K562 (cell line): ENCODE data around the gene TMEM100. TPM values are rescaled to one million over a fixed set of nuclear protein-coding genes. Genes with fewer than 3 reads are reported as not detected.
A peak's percentile ranks its signal among the peaks of the same experiment; 100 is the strongest.

Experiments used
- ATAC-seq: fragments of 200-7000 bp; cut with Tn5 transposase; 3 replicates; pipeline ENCODE4 v1.9.1; 2020; ENCODE audit warnings: moderate library complexity
- BruUV-seq: library from RNA; stranded (reverse); fragments of 400-500 nt; replicated peaks from 2 replicates; lab custom pipeline; 2021; lab: Mats Ljungman, UMichigan
- CTCF ChIA-PET: fragments of 300-600 bp; formaldehyde crosslinking; extraction: SDS; loops from one replicate; lab custom pipeline; 2021; ENCODE audit warnings: low intra/inter-chr PET ratio; lab: Yijun Ruan, JAX
- POLR2A ChIA-PET: fragments of 300-600, 350-650 bp; sonication (Branson Sonifier 250); formaldehyde crosslinking; extraction: SDS; loops from one replicate; lab custom pipeline; 2021; ENCODE audit warnings: antibody characterized with exemption, inconsistent platforms; lab: Yijun Ruan, JAX
- DNase-seq, 4 experiments: peaks; one replicate each; pipeline versions ENCODE4 v3.0.0 to v3.0.0-alpha.2; 2011 to 2018; ENCODE audit warnings: low spot score in 3 of 4, mixed read lengths in 3 of 4; ENCODE audit errors: extremely low read depth in 1 of 4
- FAIRE-seq: peaks from 2 replicates; lab custom pipeline; 2011; peaks lifted over from hg19 to GRCh38; lab: Jason Lieb, UNC
- H2AFZ ChIP-seq: 2 replicates; pipeline ENCODE4 v1.6.0; 2011; ENCODE audit warnings: low read depth, low read length, control low read depth, inconsistent platforms
- H3K27ac ChIP-seq: fragments of 200-600 bp; 3 replicates; pipeline ENCODE4 v1.8.0; 2011; ENCODE audit warnings: low read depth, mild to moderate bottlenecking, control low read depth, inconsistent platforms, low read length, moderate library complexity, mixed read lengths; ENCODE audit errors: extremely low read depth
- H3K27me3 ChIP-seq, 2 experiments: fragments of 300-600 bp in 1 of 2; 2 replicates in 1 of 2; 3 replicates in 1 of 2; pipeline versions ENCODE4 v1.6.0 to v1.8.0; 2011; ENCODE audit warnings: inconsistent platforms in 2 of 2, low read length in 2 of 2, mild to moderate bottlenecking in 1 of 2, mixed read lengths in 1 of 2, moderate library complexity in 1 of 2; ENCODE audit not compliant: control insufficient read depth in 2 of 2, insufficient read depth in 2 of 2
- H3K36me3 ChIP-seq: fragments of 300-600 bp; 3 replicates; pipeline ENCODE4 v1.8.0; 2011; ENCODE audit warnings: mild to moderate bottlenecking, low read length, inconsistent platforms; ENCODE audit not compliant: control insufficient read depth, insufficient read depth
- H3K4me1 ChIP-seq, 2 experiments: fragments of 200-600 bp in 1 of 2; replicated peaks in 1 of 2; 2 replicates in 1 of 2; 3 replicates in 1 of 2; pipeline versions ENCODE4 v1.5.1 to v1.8.0; 2011; ENCODE audit warnings: inconsistent platforms in 2 of 2, low read length in 2 of 2, mild to moderate bottlenecking in 1 of 2, mixed read lengths in 1 of 2, moderate library complexity in 1 of 2; ENCODE audit not compliant: control insufficient read depth in 2 of 2, insufficient read depth in 2 of 2
- H3K4me2 ChIP-seq: 2 replicates; pipeline ENCODE4 v1.6.1; 2011; ENCODE audit warnings: low read length, control low read depth, inconsistent platforms, mixed read lengths; ENCODE audit not compliant: insufficient read depth
- H3K4me3 ChIP-seq: fragments of 200-600 bp; sonication (generic), shearing (Covaris generic); 2 replicates; pipeline ENCODE4 v1.5.1; 2016; ENCODE audit warnings: control low read depth, inconsistent platforms
- H3K79me2 ChIP-seq: fragments of 200-600 bp; 3 replicates; pipeline ENCODE4 v1.8.0; 2011; ENCODE audit warnings: low read length, inconsistent platforms; ENCODE audit not compliant: control insufficient read depth, insufficient read depth
- H3K9ac ChIP-seq, 2 experiments: 2 replicates each; pipeline versions ENCODE4 v1.6.0 to v1.6.1; 2011; ENCODE audit warnings: low read depth in 2 of 2, low read length in 2 of 2, control low read depth in 1 of 2, inconsistent platforms in 1 of 2, mild to moderate bottlenecking in 1 of 2, mixed read lengths in 1 of 2; ENCODE audit not compliant: insufficient read depth in 1 of 2
- H3K9me1 ChIP-seq: one replicate; pipeline ENCODE4 v1.6.0; 2011; ENCODE audit warnings: inconsistent platforms, mild to moderate bottlenecking, low read length, moderate library complexity; ENCODE audit not compliant: control insufficient read depth, insufficient read depth
- H3K9me3 ChIP-seq: replicated peaks from 2 replicates; pipeline ENCODE4 v1.5.1; 2011; ENCODE audit warnings: low read depth, low read length, inconsistent platforms; ENCODE audit not compliant: control insufficient read depth, insufficient read depth
- H4K20me1 ChIP-seq: replicated peaks from 2 replicates; pipeline ENCODE4 v1.6.1; 2011; ENCODE audit warnings: low read length, inconsistent platforms, mixed read lengths; ENCODE audit not compliant: control insufficient read depth, insufficient read depth
- ARID2 ChIP-seq: fragments of 450-650 bp; IDR thresholded peaks from 2 replicates; pipeline ENCODE4 v1.6.1; 2017; ENCODE audit warnings: antibody characterized with exemption, mild to moderate bottlenecking
- KLF1 ChIP-seq: fragments of 450-650 bp; IDR thresholded peaks from 2 replicates; pipeline ENCODE4 v1.6.1; 2016; ENCODE audit warnings: missing genetic modification characterization, missing compliant biosample characterization
- THAP7 ChIP-seq: fragments of 250-450 bp; sonication (Bioruptor Pico); IDR thresholded peaks from 2 replicates; pipeline ENCODE4 v1.5.0; 2021
- ZBTB33 ChIP-seq: sonication (generic); formaldehyde crosslinking; IDR thresholded peaks from 2 replicates; pipeline ENCODE4 v1.8.1; 2023; ENCODE audit warnings: mild to moderate bottlenecking, missing genetic modification reagents
- ZNF12 ChIP-seq: sonication (generic); formaldehyde crosslinking; IDR thresholded peaks from 2 replicates; pipeline ENCODE4 v1.4.0; 2020; ENCODE audit warnings: mild to moderate bottlenecking, missing genetic modification reagents
- WGBS: fragments of 100-300 bp; shearing (Covaris generic); methylation state at CpG from one replicate; pipeline ENCODE4 v1.1.6; 2016; ENCODE audit warnings: low coverage, mixed read lengths; ENCODE audit not compliant: insufficient coverage; ENCODE audit errors: missing lambda C conversion rate; 5-methylcytosine and 5-hydroxymethylcytosine counted together
- in situ Hi-C: fragments of 300-500 bp; cut with MboI; formaldehyde crosslinking; loops from 4 replicates; pipeline ENCODE4 v1.15.0; 2018; ENCODE audit warnings: inconsistent platforms, mixed read lengths
- intact Hi-C: fragments of 100-400 bp; cut with micrococcal nuclease; formaldehyde crosslinking; loops from 2 replicates; pipeline ENCODE4 v1.14.2; 2022
- polyA plus RNA-seq, 8 experiments: library from polyadenylated mRNA; depleted of rRNA in 4 of 8; stranded (reverse) in 5 of 8; unstranded in 3 of 8; fragments of >200 nt; fragmentation: Nextera tagmentation in 2 of 8; fragmentation: Illumina TruSeq in 1 of 8; extraction: Ambion mirVana in 2 of 8; extraction: Trizol in 1 of 8; gene quantifications; 2 replicates each; pipeline versions ENCODE4 v1.2.1 to v1.2.3, GENCODE V29; 2011 to 2014; ENCODE audit warnings: inconsistent platforms in 1 of 8, missing spikeins in 1 of 8
- total RNA-seq, 7 experiments: library from RNA; depleted of rRNA in 6 of 7; stranded (reverse); fragments of >200 nt in 6 of 7; fragmentation: Illumina TruSeq in 2 of 7; extraction: Trizol in 2 of 7; gene quantifications; 2 replicates each; pipeline versions ENCODE4 v1.2.1 to v1.2.3, GENCODE V29; 2011 to 2021; ENCODE audit warnings: low replicate concordance in 1 of 7

Gene TMEM100
- total and polyA plus RNA-seq, 9 of the 15 experiments (the other 6 are each of a cell fraction or from before 2014, with no cell fraction given), result 0.12 to 0.50 (median 0.19) TPM

GRCh38 chr17:55742272-55743102 is 19.8 kb upstream of the TMEM100 start (continued):
- TF ChIP-seq ARID2 (peak; percentile 59), ZBTB33 (peak; percentile 45; the same call in 1 of the 2 replicates)

GRCh38 chr17:55741356-55741700 is 18.7 kb upstream of the TMEM100 start:
- Histone ChIP-seq H3K4me2 (no peak overlapping the region), H3K27ac (no peak overlapping the region), H3K9me3 (no peaks in the 10 kb centered on the region), H3K4me3 (no peak overlapping the region), H3K4me1 (peaks cover 25 to 29% of the 10 kb centered on the region in 2 experiments), H3K36me3 (no peaks in the 10 kb centered on the region), H3K79me2 (no peaks in the 10 kb centered on the region), H4K20me1 (no peaks in the 10 kb centered on the region), H3K9ac (no peak overlapping the region), H3K27me3 (no peaks in the 10 kb centered on the region), H2AFZ (no peak overlapping the region), H3K9me1 (no peaks in the 10 kb centered on the region)
- POLR2A ChIA-PET, result interaction anchor here (0.6 kb wide), 1 partner anchor 10 kb away, joined by 4 read pairs; the partner anchor contains the start of gene PCTP
- in situ Hi-C loops (no loop called here), intact Hi-C loops (no loop called here)
- ATAC-seq (no peak), DNase-seq (no peak), FAIRE-seq (no peak)
- CTCF ChIA-PET, result no interaction called here
- no TSS peak for BruUV-seq
- no peak for TF ChIP-seq ZNF12 (CRISPR knock-in tag)
- no peak for TF ChIP-seq THAP7 (CRISPR knock-in tag)
- no peak for TF ChIP-seq KLF1
- 63% methylated on average over 3 of the region's 3 CpGs for WGBS
